Measurements from ENCODE around the gene RNF6.
"Not testable (repeated sequence)": the region's sequence is repeated elsewhere in the genome, so short reads cannot be mapped to it uniquely, and the experiment has no call there.

The RNF6 gene

DNA sequence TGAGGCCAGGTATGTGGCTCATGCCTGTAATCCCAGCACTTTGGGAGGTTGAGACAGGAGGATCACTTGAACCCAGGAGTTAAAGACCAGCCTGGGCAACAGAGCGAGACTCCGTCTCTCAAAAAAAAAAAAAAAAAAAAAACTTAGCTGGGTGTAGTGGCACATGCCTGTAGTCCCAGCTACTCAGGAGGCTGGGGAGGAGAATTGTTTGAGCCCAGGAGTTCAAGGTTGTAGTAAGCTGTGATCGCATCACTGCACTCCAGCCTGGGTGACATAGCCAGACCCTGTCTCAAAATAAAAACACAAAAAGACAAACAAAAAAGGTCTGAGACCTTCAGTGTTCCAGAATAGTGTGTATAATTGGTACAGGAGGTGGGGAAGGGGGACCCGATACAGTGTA is 29.9 kb upstream of the RNF6 start:
- H3K9me3 ChIP-seq (ENCODE audit: control insufficient read depth, low read depth, low read length); H3K4me3 ChIP-seq (ENCODE audit: low read length); H3K9ac ChIP-seq (ENCODE audit: low read length); H3K27ac ChIP-seq (ENCODE audit: low read length); H3K36me3 ChIP-seq (ENCODE audit: control insufficient read depth, low read depth, low read length): not testable (repeated sequence)
- H3K4me1 ChIP-seq (ENCODE audit: control insufficient read depth, low read depth, low read length): peaks cover 17% of the 10 kb centered on the region
- H3K27me3 ChIP-seq (ENCODE audit: control insufficient read depth, insufficient read depth, low read length): peaks cover 12% of the 10 kb centered on the region

DNA sequence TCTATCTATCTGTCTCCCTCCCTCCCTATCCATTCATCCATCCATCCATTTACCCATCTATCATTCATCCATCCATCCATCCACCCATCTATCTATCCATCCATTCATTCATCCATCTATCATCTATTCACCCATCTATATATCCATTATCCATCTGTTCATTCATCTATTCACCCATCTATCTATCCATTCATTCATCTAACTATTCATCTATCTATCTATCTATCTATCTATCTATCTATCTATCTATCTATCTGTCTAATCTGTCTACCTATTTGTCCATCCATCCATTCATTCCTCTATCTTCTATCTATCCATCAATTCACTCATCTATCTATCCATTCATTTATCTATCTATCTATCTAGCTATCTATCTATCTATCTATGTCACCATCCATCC is 27.4 kb upstream of the RNF6 start:
- no peak overlapping the region for H3K27ac ChIP-seq (ENCODE audit: low read length)
- no peak overlapping the region for H3K4me3 ChIP-seq (ENCODE audit: low read length)
- no peaks in the 10 kb centered on the region for H3K9me3 ChIP-seq (ENCODE audit: control insufficient read depth, low read depth, low read length)
- no peak overlapping the region for H3K9ac ChIP-seq (ENCODE audit: low read length)
- no peaks in the 10 kb centered on the region for H3K36me3 ChIP-seq (ENCODE audit: control insufficient read depth, low read depth, low read length)
- H3K4me1 ChIP-seq (ENCODE audit: control insufficient read depth, low read depth, low read length): no peaks in the 10 kb centered on the region
- peaks cover 12% of the 10 kb centered on the region for H3K27me3 ChIP-seq (ENCODE audit: control insufficient read depth, insufficient read depth, low read length)

DNA sequence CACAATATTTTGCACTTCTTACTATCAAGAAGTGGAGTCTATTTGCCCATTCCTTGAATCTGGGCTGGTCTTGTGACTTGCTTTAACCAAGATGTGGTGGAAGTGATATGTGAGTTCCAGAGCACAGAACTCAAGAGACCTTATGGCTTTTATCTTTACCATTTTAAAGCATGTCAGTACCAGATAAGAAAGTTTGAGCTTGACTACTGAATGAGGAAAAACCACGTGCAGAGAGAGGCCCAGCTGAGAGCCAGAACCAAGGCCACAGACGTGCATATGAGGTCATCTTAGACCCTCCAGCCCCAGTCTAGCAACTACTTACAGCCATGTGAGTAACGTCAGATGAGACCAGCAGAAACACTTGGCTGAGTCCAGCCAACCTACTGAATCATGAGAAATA is 25.5 kb upstream of the RNF6 start:
- Histone ChIP-seq H3K27me3 (ENCODE audit: control insufficient read depth, insufficient read depth, low read length) (peaks cover 12% of the 10 kb centered on the region), H3K9ac (ENCODE audit: low read length) (no peak overlapping the region), H3K27ac (ENCODE audit: low read length) (no peak overlapping the region), H3K4me1 (ENCODE audit: control insufficient read depth, low read depth, low read length) (no peaks in the 10 kb centered on the region), H3K4me3 (ENCODE audit: low read length) (no peak overlapping the region), H3K9me3 (ENCODE audit: control insufficient read depth, low read depth, low read length) (peaks cover 2% of the 10 kb centered on the region), H3K36me3 (ENCODE audit: control insufficient read depth, low read depth, low read length) (no peaks in the 10 kb centered on the region)

DNA sequence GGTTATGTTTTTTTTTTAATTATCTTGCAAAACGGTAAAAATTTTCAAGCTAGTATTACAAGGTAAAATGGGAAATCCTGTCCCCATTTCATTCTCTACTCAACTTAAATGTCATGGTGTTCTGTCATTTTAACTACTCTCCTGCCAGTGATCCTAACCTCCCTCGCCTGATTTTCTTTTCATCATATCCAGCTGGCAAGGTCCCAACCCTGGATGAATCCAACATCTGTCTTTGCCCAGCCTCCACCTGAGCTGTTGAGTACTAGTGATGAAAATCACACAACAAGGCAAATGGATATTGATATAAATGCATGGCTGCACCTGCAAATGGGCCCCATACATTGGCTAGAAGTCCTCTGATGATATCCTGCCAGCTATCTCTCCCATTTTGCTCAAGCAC is 24.9 kb upstream of the RNF6 start:
- Histone ChIP-seq H3K4me3 (ENCODE audit: low read length) (no peak overlapping the region), H3K36me3 (ENCODE audit: control insufficient read depth, low read depth, low read length) (no peaks in the 10 kb centered on the region), H3K27me3 (ENCODE audit: control insufficient read depth, insufficient read depth, low read length) (peaks cover 12% of the 10 kb centered on the region), H3K4me1 (ENCODE audit: control insufficient read depth, low read depth, low read length) (no peaks in the 10 kb centered on the region), H3K27ac (ENCODE audit: low read length) (no peak overlapping the region), H3K9me3 (ENCODE audit: control insufficient read depth, low read depth, low read length) (peaks cover 4% of the 10 kb centered on the region), H3K9ac (ENCODE audit: low read length) (no peak overlapping the region)

DNA sequence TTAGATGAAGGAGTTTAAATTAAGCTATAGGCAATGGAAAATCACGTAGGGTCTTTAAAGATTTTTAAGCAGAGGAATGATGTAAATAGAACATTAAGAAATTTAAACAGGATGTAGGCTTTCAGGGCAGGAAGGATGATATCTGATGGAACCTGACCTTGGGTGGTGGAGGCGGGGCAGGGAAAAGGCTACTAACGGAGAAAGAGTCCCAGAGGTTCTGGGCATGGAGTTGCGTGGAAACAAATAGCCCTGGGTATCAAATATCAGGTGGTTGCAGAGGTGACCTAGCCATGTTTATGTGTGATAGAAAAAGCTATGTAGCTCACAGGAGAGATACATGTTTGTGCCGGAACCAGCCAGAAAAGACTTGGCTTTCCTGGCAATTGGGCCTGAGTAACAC is 24.0 kb upstream of the RNF6 start:
- Histone ChIP-seq H3K27ac (ENCODE audit: low read length) (no peak overlapping the region), H3K4me1 (ENCODE audit: control insufficient read depth, low read depth, low read length) (no peaks in the 10 kb centered on the region), H3K36me3 (ENCODE audit: control insufficient read depth, low read depth, low read length) (no peaks in the 10 kb centered on the region), H3K9me3 (ENCODE audit: control insufficient read depth, low read depth, low read length) (peaks cover 4% of the 10 kb centered on the region), H3K27me3 (ENCODE audit: control insufficient read depth, insufficient read depth, low read length) (peaks cover 12% of the 10 kb centered on the region), H3K9ac (ENCODE audit: low read length) (no peak overlapping the region), H3K4me3 (ENCODE audit: low read length) (no peak overlapping the region)

DNA sequence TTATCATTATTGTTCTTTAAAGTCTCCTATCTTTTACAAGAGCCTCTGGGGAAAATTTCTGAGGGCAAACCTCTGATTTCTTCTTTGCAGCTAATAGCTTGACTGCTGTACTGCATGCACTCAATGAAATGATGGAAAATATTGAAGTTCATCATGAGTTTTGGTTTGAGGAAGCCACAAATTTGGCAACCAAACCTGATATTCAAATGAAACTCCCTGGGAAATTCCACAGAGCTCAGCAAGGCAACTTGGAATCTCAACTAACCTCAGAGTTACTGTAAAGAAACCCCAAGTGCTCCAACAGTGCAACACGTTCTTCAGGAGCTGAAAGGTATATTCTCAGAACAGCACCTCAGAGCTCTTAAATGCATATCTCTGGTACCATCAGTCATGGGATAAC is 14.2 kb upstream of the RNF6 start:
- no peaks in the 10 kb centered on the region for H3K9me3 ChIP-seq (ENCODE audit: control insufficient read depth, low read depth, low read length)
- H3K4me3 ChIP-seq (ENCODE audit: low read length): no peak overlapping the region
- H3K36me3 ChIP-seq (ENCODE audit: control insufficient read depth, low read depth, low read length): no peaks in the 10 kb centered on the region
- H3K27ac ChIP-seq (ENCODE audit: low read length): no peak overlapping the region
- H3K27me3 ChIP-seq (ENCODE audit: control insufficient read depth, insufficient read depth, low read length): no peaks in the 10 kb centered on the region
- H3K9ac ChIP-seq (ENCODE audit: low read length): no peak overlapping the region
- H3K4me1 ChIP-seq (ENCODE audit: control insufficient read depth, low read depth, low read length): no peaks in the 10 kb centered on the region

DNA sequence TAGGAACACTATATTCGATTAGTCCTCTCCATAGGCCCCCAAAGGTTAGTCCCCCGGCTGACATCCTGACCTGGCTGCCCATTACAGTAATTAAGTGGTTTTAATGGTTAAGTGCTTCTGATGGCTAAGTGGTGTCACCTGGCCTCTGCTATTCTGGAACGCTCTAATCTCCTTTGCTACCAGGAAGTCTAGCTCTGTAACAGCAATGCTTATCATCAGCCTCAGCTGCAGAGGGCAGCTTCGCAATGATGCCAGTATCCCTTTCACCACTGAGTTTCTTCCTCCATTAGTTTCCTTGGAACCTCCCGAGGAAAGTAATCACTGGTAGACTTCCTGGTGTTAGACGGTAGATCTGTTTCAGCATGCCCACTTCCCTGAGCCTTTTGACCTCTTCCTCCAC is 8.6 kb upstream of the RNF6 start:
- no peaks in the 10 kb centered on the region for H3K27me3 ChIP-seq (ENCODE audit: control insufficient read depth, insufficient read depth, low read length)
- H3K4me3 ChIP-seq (ENCODE audit: low read length): no peak overlapping the region
- H3K4me1 ChIP-seq (ENCODE audit: control insufficient read depth, low read depth, low read length): no peaks in the 10 kb centered on the region
- H3K9me3 ChIP-seq (ENCODE audit: control insufficient read depth, low read depth, low read length): no peaks in the 10 kb centered on the region
- H3K27ac ChIP-seq (ENCODE audit: low read length): no peak overlapping the region
- H3K9ac ChIP-seq (ENCODE audit: low read length): no peak overlapping the region
- no peaks in the 10 kb centered on the region for H3K36me3 ChIP-seq (ENCODE audit: control insufficient read depth, low read depth, low read length)

DNA sequence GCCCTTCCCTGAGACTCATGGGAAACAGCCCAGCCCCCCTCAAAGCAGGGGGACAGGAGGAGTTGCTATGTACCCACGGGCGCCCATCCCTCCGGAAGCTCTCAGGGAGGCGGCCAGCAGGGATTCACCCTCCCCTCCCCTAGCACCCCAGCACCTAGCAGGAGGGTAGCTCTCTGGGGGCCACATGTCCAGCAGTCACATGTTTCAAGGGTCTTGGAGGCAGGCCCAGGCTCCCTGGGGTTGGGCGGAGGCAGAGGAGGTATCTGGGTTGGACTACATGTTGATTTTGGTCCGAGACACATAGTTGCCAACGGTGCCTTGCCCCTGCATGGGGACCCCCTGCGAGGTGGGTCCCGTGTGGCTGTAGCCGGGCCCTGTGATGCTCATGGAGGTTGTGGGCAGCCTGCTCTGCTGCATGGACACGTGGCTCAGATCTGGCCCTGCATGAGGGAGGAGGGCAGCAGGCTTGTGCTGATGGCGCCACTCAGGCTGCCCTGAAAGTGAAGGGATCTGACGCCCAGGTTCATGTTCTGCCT is 7.0 kb upstream of the RNF6 start:
- H3K4me3 ChIP-seq (ENCODE audit: low read length): no peak overlapping the region
- no peaks in the 10 kb centered on the region for H3K9me3 ChIP-seq (ENCODE audit: control insufficient read depth, low read depth, low read length)
- H3K36me3 ChIP-seq (ENCODE audit: control insufficient read depth, low read depth, low read length): no peaks in the 10 kb centered on the region
- no peak overlapping the region for H3K9ac ChIP-seq (ENCODE audit: low read length)
- no peaks in the 10 kb centered on the region for H3K27me3 ChIP-seq (ENCODE audit: control insufficient read depth, insufficient read depth, low read length)
- no peak overlapping the region for H3K27ac ChIP-seq (ENCODE audit: low read length)
- no peaks in the 10 kb centered on the region for H3K4me1 ChIP-seq (ENCODE audit: control insufficient read depth, low read depth, low read length)

DNA sequence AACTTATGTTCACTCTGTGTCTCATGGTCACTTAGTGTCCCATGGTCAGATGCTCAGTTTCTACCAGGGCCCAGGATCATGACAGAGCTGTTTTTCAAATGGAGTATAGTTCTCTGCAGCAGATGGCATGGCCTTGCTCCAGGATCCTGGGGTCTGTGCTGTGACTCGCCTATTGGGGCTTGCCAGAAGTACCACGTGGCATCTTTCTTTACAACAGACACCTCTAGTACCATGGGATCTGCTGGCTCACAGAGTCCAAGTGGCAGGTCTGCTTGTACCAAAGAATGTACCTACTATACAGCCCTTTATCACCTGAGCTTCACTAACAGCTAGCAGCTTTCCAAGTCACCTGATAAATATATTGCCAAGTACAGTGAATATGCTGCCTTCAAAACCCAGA is 6.0 kb upstream of the RNF6 start:
- Histone ChIP-seq H3K27me3 (ENCODE audit: control insufficient read depth, insufficient read depth, low read length) (no peaks in the 10 kb centered on the region), H3K27ac (ENCODE audit: low read length) (no peak overlapping the region), H3K36me3 (ENCODE audit: control insufficient read depth, low read depth, low read length) (no peaks in the 10 kb centered on the region), H3K9ac (ENCODE audit: low read length) (no peak overlapping the region), H3K4me3 (ENCODE audit: low read length) (no peak overlapping the region), H3K4me1 (ENCODE audit: control insufficient read depth, low read depth, low read length) (no peaks in the 10 kb centered on the region), H3K9me3 (ENCODE audit: control insufficient read depth, low read depth, low read length) (no peaks in the 10 kb centered on the region)

DNA sequence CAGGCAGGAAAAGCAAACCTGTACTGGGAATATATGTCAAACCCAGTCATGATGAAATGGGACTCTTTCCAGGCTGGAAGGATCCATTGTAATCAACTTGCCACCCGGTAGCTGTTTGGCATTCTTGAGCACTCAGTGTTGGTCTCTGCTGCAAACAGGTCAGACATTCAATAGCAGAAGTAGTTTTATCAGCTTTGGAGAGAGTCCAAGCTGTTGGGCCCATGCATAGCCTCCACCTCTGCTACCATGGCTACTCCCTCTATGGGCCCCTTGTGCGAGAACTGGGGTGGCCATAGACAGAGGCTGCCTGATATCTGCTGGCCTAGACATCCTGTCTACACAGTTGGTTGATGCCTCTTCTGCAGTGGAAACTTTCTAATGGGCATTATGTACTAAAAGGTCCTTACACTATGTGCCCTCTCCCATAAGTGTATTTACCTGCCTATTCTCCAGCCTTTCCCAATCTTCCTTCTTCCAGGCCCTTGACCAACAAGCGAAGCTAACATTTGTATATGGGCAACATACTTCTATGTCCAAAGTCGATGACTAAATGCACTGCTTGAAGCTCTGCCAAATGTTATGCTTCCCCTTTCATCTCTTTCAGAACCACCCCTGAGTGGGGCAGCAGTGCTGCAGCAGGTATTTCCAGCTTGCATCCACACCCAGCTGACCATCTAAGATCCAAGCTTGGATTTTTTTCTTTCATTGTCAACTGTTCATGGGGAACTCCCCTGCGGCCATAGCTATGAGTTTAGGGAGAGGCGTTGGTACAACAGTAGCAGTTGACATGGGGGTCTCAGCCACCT is 5.3 kb upstream of the RNF6 start:
- no peaks in the 10 kb centered on the region for H3K36me3 ChIP-seq (ENCODE audit: control insufficient read depth, low read depth, low read length)
- H3K27ac ChIP-seq (ENCODE audit: low read length): no peak overlapping the region
- no peaks in the 10 kb centered on the region for H3K27me3 ChIP-seq (ENCODE audit: control insufficient read depth, insufficient read depth, low read length)
- H3K4me1 ChIP-seq (ENCODE audit: control insufficient read depth, low read depth, low read length): no peaks in the 10 kb centered on the region
- no peak overlapping the region for H3K4me3 ChIP-seq (ENCODE audit: low read length)
- H3K9me3 ChIP-seq (ENCODE audit: control insufficient read depth, low read depth, low read length): no peaks in the 10 kb centered on the region
- no peak overlapping the region for H3K9ac ChIP-seq (ENCODE audit: low read length)

DNA sequence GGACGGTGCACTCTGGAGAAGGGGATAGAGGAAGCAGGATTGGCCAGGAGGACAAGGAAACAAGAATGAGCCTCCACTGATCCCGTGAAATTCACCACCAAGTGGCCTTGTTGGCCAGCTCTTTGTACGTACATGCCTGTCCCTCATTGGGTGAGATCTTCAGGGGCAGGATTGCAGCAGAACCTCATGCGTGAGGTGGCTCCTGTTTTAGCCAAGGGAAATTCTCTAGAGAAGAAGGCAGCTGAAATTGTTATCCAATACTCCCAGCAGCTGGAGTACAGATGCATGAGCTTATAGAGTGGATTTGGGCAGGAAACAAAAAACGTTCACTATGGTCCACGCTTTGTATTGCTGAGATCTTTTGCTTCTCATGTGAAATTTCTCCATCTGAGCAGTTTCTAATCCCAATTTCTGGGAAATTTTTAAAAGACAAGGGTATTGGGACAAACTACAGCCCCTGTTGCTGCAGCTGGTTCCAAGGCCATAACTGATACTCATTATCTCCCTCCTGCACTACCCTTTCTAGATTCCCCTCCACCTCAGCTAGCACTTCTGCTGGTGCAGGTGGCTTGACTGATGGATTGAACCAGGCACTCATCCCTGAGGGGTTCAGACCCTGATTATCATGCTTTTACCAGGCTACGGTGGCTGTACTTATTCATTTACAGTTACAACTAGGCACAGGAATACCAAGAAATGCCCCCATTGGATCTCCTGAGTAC is 3.9 kb upstream of the RNF6 start:
- H3K36me3 ChIP-seq (ENCODE audit: control insufficient read depth, low read depth, low read length): no peaks in the 10 kb centered on the region

More for the DNA sequence above, 3.9 kb upstream of the RNF6 start:
- Histone ChIP-seq H3K9ac (ENCODE audit: low read length) (no peak overlapping the region), H3K4me3 (ENCODE audit: low read length) (no peak overlapping the region), H3K27ac (ENCODE audit: low read length) (no peak overlapping the region), H3K27me3 (ENCODE audit: control insufficient read depth, insufficient read depth, low read length) (no peaks in the 10 kb centered on the region), H3K9me3 (ENCODE audit: control insufficient read depth, low read depth, low read length) (no peaks in the 10 kb centered on the region), H3K4me1 (ENCODE audit: control insufficient read depth, low read depth, low read length) (no peaks in the 10 kb centered on the region)
